HepG2 (cell line): ENCODE data around the gene H6PD.

Source experiments
- E2F1 ChIP-seq: sonication (generic); formaldehyde crosslinking; IDR thresholded peaks from 2 replicates; pipeline ENCODE4 v1.5.0; 2020; ENCODE audit warnings: missing genetic modification reagents
- ELK4 ChIP-seq: sonication (generic); formaldehyde crosslinking; IDR thresholded peaks from 2 replicates; pipeline ENCODE4 v1.9.0; 2021; ENCODE audit warnings: missing genetic modification reagents, borderline replicate concordance
- EP300 ChIP-seq, 3 experiments: sonication (generic) in 1 of 3; formaldehyde crosslinking in 1 of 3; IDR thresholded peaks; 2 replicates each; pipeline versions ENCODE4 v1.5.1 to v1.6.1; 2011 to 2020; ENCODE audit warnings: low read depth in 2 of 3, low read length in 2 of 3, borderline replicate concordance in 1 of 3, improper control_type of control experiment in 1 of 3, mild to moderate bottlenecking in 1 of 3, missing genetic modification reagents in 1 of 3, moderate library complexity in 1 of 3
- FOXO4 ChIP-seq: sonication (generic); formaldehyde crosslinking; conservative IDR thresholded peaks from 2 replicates; pipeline ENCODE4 v1.8.1; 2023; ENCODE audit warnings: missing genetic modification reagents
- MTA3 ChIP-seq: sonication (generic); formaldehyde crosslinking; IDR thresholded peaks from 2 replicates; pipeline ENCODE4 v1.4.0; 2020; ENCODE audit warnings: missing genetic modification reagents
- REST ChIP-seq, 2 experiments: IDR thresholded peaks; 2 replicates each; pipeline ENCODE4 v1.6.1; 2011 to 2012; ENCODE audit warnings: low read length in 2 of 2, borderline replicate concordance in 1 of 2, low read depth in 1 of 2, mild to moderate bottlenecking in 1 of 2, moderate library complexity in 1 of 2
- SRY ChIP-seq: sonication (generic); formaldehyde crosslinking; IDR thresholded peaks from 2 replicates; pipeline ENCODE4 v1.8.0; 2022; ENCODE audit warnings: mild to moderate bottlenecking, missing genetic modification reagents
- TFE3 ChIP-seq: IDR thresholded peaks from 2 replicates; pipeline ENCODE4 v1.6.1; 2016
- ZNF552 ChIP-seq: sonication (generic); formaldehyde crosslinking; IDR thresholded peaks from 2 replicates; pipeline ENCODE4 v1.9.0; 2022; ENCODE audit warnings: missing genetic modification reagents, mild to moderate bottlenecking, borderline replicate concordance
- TF ChIP-seq, protein P1 (sequence below): sonication (generic); formaldehyde crosslinking; conservative IDR thresholded peaks from 2 replicates; pipeline ENCODE4 v1.8.0; 2022; ENCODE audit warnings: low read depth, missing genetic modification reagents
- TF ChIP-seq, protein P2 (sequence below): sonication (generic); formaldehyde crosslinking; IDR thresholded peaks from 2 replicates; pipeline ENCODE4 v1.4.0; 2020; ENCODE audit warnings: missing genetic modification reagents

DNA sequence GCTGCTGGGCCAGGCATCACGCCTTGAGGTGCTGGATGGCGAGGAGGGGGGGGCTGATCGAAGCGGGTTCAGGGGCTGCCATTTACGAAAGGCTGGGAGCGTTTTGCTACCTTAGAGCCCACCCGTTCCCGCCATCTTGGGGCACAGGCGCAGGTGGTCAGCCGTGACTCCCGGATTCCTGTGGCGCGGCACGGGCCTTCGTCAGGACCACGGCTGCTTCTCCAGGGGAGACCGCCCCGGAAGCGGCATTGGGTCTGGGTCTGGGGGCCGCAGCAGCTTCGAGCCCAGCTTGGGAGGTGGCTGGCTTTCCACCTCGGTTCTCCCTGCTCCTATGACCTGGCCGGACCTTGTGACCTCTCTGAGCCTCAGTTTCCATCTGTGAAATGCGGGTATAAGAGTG, 81.9 kb downstream of the H6PD start:
- TF ChIP-seq ZNF552 (CRISPR knock-in tag) (no peak), SRY (no peak), E2F1 (CRISPR knock-in tag) (no peak), TFE3 (no peak), ELK4 (no peak), EP300 (IDR thresholded peaks at IDR 0.05; ENCODE audit: low read depth in 2 of 2, low read length in 2 of 2) (no peak), EP300 (CRISPR knock-in tag; IDR thresholded peaks at IDR 0.05; ENCODE audit: borderline replicate concordance) (no peak), REST (IDR thresholded peaks at IDR 0.05; ENCODE audit: borderline replicate concordance in 1 of 2, low read depth in 1 of 2, low read length in 2 of 2) (no peak), MTA3 (no peak), FOXO4 (CRISPR knock-in tag) (no peak)
- TF ChIP-seq, protein P1, sequence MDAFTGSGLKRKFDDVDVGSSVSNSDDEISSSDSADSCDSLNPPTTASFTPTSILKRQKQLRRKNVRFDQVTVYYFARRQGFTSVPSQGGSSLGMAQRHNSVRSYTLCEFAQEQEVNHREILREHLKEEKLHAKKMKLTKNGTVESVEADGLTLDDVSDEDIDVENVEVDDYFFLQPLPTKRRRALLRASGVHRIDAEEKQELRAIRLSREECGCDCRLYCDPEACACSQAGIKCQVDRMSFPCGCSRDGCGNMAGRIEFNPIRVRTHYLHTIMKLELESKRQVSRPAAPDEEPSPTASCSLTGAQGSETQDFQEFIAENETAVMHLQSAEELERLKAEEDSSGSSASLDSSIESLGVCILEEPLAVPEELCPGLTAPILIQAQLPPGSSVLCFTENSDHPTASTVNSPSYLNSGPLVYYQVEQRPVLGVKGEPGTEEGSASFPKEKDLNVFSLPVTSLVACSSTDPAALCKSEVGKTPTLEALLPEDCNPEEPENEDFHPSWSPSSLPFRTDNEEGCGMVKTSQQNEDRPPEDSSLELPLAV (CRISPR knock-in tag), result no peak
- TF ChIP-seq, protein P2, sequence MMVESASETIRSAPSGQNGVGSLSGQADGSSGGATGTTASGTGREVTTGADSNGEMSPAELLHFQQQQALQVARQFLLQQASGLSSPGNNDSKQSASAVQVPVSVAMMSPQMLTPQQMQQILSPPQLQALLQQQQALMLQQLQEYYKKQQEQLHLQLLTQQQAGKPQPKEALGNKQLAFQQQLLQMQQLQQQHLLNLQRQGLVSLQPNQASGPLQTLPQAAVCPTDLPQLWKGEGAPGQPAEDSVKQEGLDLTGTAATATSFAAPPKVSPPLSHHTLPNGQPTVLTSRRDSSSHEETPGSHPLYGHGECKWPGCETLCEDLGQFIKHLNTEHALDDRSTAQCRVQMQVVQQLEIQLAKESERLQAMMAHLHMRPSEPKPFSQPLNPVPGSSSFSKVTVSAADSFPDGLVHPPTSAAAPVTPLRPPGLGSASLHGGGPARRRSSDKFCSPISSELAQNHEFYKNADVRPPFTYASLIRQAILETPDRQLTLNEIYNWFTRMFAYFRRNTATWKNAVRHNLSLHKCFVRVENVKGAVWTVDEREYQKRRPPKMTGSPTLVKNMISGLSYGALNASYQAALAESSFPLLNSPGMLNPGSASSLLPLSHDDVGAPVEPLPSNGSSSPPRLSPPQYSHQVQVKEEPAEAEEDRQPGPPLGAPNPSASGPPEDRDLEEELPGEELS, result no peak
